Vagina (tissue), 2 donors: Measurements from ENCODE around the gene TXNDC9.

ENCODE experiments used
- POLR2A ChIP-seq, 2 donors: fragments of 450-650 bp; IDR thresholded peaks; one replicate each; pipeline ENCODE4 v1.6.1; 2017; ENCODE audit warnings: antibody characterized with exemption in 2 of 2, mild to moderate bottlenecking in 2 of 2, moderate library complexity in 2 of 2
- POLR2AphosphoS5 ChIP-seq, 2 donors: sonication (generic); formaldehyde crosslinking; IDR thresholded peaks; one replicate each; pipeline ENCODE4 v1.9.0; 2017; ENCODE audit warnings: antibody characterized with exemption in 2 of 2, mild to moderate bottlenecking in 2 of 2, low read depth in 1 of 2; ENCODE audit not compliant: insufficient read depth in 1 of 2
- TF ChIP-seq, protein P1 (sequence below), 3 experiments: fragments of 450-650 bp in 2 of 3; fragments of 200-600 bp in 1 of 3; sonication (generic) in 1 of 3; IDR thresholded peaks; one replicate each; pipeline ENCODE4 v1.5.1; 2017 to 2019; ENCODE audit warnings: antibody characterized with exemption in 3 of 3, mild to moderate bottlenecking in 2 of 3, moderate library complexity in 2 of 3

DNA sequence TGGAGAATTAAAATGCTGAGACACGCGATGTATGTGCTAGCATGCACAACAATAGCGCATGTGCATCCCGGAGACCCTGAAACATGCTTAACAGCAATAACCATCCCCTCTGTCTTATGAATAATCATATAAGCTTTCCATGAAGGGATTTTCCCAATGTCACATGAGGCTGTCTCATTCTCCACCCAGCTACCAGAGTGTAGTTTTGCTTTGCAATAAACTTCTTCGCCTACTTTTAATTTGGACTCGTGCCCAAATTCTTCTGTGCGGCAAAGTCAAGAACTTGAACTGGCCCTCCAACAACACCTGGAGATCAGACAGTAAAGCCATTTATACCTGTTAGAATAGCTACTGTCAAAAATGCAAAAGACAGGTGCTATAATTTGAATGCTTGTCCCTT, 50.6 kb downstream of the TXNDC9 start:
- TF ChIP-seq, protein P1, sequence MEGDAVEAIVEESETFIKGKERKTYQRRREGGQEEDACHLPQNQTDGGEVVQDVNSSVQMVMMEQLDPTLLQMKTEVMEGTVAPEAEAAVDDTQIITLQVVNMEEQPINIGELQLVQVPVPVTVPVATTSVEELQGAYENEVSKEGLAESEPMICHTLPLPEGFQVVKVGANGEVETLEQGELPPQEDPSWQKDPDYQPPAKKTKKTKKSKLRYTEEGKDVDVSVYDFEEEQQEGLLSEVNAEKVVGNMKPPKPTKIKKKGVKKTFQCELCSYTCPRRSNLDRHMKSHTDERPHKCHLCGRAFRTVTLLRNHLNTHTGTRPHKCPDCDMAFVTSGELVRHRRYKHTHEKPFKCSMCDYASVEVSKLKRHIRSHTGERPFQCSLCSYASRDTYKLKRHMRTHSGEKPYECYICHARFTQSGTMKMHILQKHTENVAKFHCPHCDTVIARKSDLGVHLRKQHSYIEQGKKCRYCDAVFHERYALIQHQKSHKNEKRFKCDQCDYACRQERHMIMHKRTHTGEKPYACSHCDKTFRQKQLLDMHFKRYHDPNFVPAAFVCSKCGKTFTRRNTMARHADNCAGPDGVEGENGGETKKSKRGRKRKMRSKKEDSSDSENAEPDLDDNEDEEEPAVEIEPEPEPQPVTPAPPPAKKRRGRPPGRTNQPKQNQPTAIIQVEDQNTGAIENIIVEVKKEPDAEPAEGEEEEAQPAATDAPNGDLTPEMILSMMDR (IDR thresholded peaks at IDR 0.05): no peak
- no peak for TF ChIP-seq POLR2A (IDR thresholded peaks at IDR 0.05)
- TF ChIP-seq POLR2AphosphoS5 (IDR thresholded peaks at IDR 0.05; ENCODE audit: insufficient read depth in 1 of 2, low read depth in 1 of 2): no peak
